ENCODE data around the gene DSC3.

- no peak for TF ChIP-seq REST (IDR thresholded peaks at IDR 0.05; ENCODE audit: insufficient read depth in 1 of 2, low read depth in 2 of 2, low read length in 2 of 2)
- no peak for TF ChIP-seq POLR2AphosphoS5 (IDR thresholded peaks at IDR 0.05; ENCODE audit: low read depth, low read length)
Observed at GRCh38 chr18:30987467-30988241, 54.9 kb downstream of the DSC3 start.

Data from PFSK-1 (cell line).